Endometrial microvascular endothelial cells (primary cell): ENCODE measurements around the gene CCBE1. TPM values are rescaled to one million over a fixed set of nuclear protein-coding genes. Genes with fewer than 3 reads are reported as not detected.

ENCODE experiments used
- in situ Hi-C: cut with HindIII; loops from 2 replicates; pipeline ENCODE4 v1.10.0; 2017; ENCODE audit warnings: low sequenced_read_pairs, low pct_unique_long_range_greater_than_20kb; ENCODE audit errors: inconsistent ontology term
- total RNA-seq: library from RNA; depleted of rRNA; stranded (reverse); fragments of >200 nt; gene quantifications from one replicate; pipeline ENCODE4 v1.2.3, GENCODE V29; 2015; ENCODE audit errors: inconsistent ontology term

CCBE1 gene
- total RNA-seq, 1 donor from 2014 or later, result 8.7 TPM

GRCh38 chr18:59402432-59403090, 294.7 kb downstream of the CCBE1 start:
- in situ Hi-C loops, result no loop called here

GRCh38 chr18:59400407-59400806, 296.8 kb downstream of the CCBE1 start:
- in situ Hi-C loops, result no loop called here

GRCh38 chr18:59395226-59396175, 301.7 kb downstream of the CCBE1 start:
- in situ Hi-C loops, result no loop called here

GRCh38 chr18:59393381-59393780, 303.8 kb downstream of the CCBE1 start:
- in situ Hi-C loops, result no loop called here

- in situ Hi-C loops, result no loop called here
Measured at GRCh38 chr18:59388817-59389216, 308.4 kb downstream of the CCBE1 start.

- in situ Hi-C loops, result no loop called here
Measured at GRCh38 chr18:59387687-59388565, 309.3 kb downstream of the CCBE1 start.

GRCh38 chr18:59386909-59387686, 310.1 kb downstream of the CCBE1 start:
- in situ Hi-C loops, result no loop called here

GRCh38 chr18:59385191-59385590, 312.0 kb downstream of the CCBE1 start:
- in situ Hi-C loops, result no loop called here

GRCh38 chr18:59383851-59384250, 313.4 kb downstream of the CCBE1 start:
- in situ Hi-C loops, result no loop called here

GRCh38 chr18:59382383-59382782, 314.8 kb downstream of the CCBE1 start:
- in situ Hi-C loops, result no loop called here

GRCh38 chr18:59381949-59382348, 315.3 kb downstream of the CCBE1 start:
- in situ Hi-C loops, result no loop called here

Other genes with a start within 250 kb of the CCBE1 start
- 38.9 TPM for gene PMAIP1, start 202.6 kb upstream of the CCBE1 start, total RNA-seq